ENCODE measurements around the gene ANXA6.

- TF ChIP-seq FOXM1 (IDR thresholded peaks at IDR 0.05; ENCODE audit: low read depth), result no peak
- TF ChIP-seq SMC3 (IDR thresholded peaks at IDR 0.05; ENCODE audit: low read depth, low read length), result no peak
- no peak for TF ChIP-seq USF2 (IDR thresholded peaks at IDR 0.05; ENCODE audit: borderline replicate concordance, low read depth, low read length)
- no peak for TF ChIP-seq CTCF (IDR thresholded peaks at IDR 0.05)
- TF ChIP-seq POLR2AphosphoS5 (IDR thresholded peaks at IDR 0.05; ENCODE audit: low read depth, low read length), result no peak
- no peak for TF ChIP-seq TAF1 (IDR thresholded peaks at IDR 0.05; ENCODE audit: borderline replicate concordance, low read depth, low read length)
- no peak for TF ChIP-seq EZH2phosphoT487 (IDR thresholded peaks at IDR 0.05; ENCODE audit: borderline replicate concordance, low read depth)
These were observed 695 bp upstream of the ANXA6 start for GRCh38 chr5:151158287-151158661.

All from SK-N-SH (cell line).